ENCODE data around the gene COX5B. TPM values are rescaled to one million over a fixed set of nuclear protein-coding genes. Genes with fewer than 3 reads are reported as not detected.
A peak's percentile ranks its signal among the peaks of the same experiment; 100 is the strongest.
"Not testable (repeated sequence)": the region's sequence is repeated elsewhere in the genome, so short reads cannot be mapped to it uniquely, and the experiment has no call there.

The COX5B gene
- total RNA-seq, 2 donors from 2014 or later = 175 to 181 TPM

- no peak for ATAC-seq (replicated peaks in 1 of 2)
- H3K4me1 Mint-ChIP-seq (ENCODE audit: low read depth) = peaks cover 27% of the 10 kb centered on the region
- H3K9me3 Mint-ChIP-seq = no peaks in the 10 kb centered on the region
Observed at GRCh38 chr2:97669448-97669847, 23.6 kb downstream of the COX5B start, which contains the start of gene C2orf92. Gene C2orf92, plus strand, starts transcription at chr2:97669713. Its CDS starts 76 bp downstream, at chr2:97669789.

GRCh38 chr2:97670471-97670870 is 24.6 kb downstream of the COX5B start:
- H3K27me3 Mint-ChIP-seq (ENCODE audit: low read depth) = no peaks in the 10 kb centered on the region
- H3K4me1 Mint-ChIP-seq (ENCODE audit: low read depth) = peaks cover 27% of the 10 kb centered on the region
- no peak overlapping the region for H3K4me3 Mint-ChIP-seq
- no peak for DNase-seq
- H3K9me3 Mint-ChIP-seq = no peaks in the 10 kb centered on the region
- peaks cover 0 to 4% of the 10 kb centered on the region in 2 donors for H3K36me3 Mint-ChIP-seq (ENCODE audit: insufficient read depth in 2 of 2)
- no peak for ATAC-seq (replicated peaks in 1 of 2)
- no peak overlapping the region for H3K27ac Mint-ChIP-seq

More at GRCh38 chr2:97669448-97669847, 23.6 kb downstream of the COX5B start, which contains the start of gene C2orf92:
- Mint-ChIP-seq H3K4me3 (no peak within 1 kb of the TSS), H3K27ac (no peak within 1 kb of the TSS), H3K27me3 (ENCODE audit: low read depth) (no peaks in the 10 kb centered on the region), H3K36me3 (ENCODE audit: insufficient read depth in 2 of 2) (peaks cover 0 to 4% of the 10 kb centered on the region in 2 donors)
- DNase-seq = no peak

- no peak for DNase-seq
- Mint-ChIP-seq H3K9me3 (no peaks in the 10 kb centered on the region), H3K4me3 (no peak overlapping the region), H3K27me3 (ENCODE audit: low read depth) (no peaks in the 10 kb centered on the region), H3K36me3 (ENCODE audit: insufficient read depth in 2 of 2) (peaks cover 0 to 4% of the 10 kb centered on the region in 2 donors), H3K4me1 (ENCODE audit: low read depth) (peaks cover 29% of the 10 kb centered on the region), H3K27ac (no peak overlapping the region)
- ATAC-seq (replicated peaks in 1 of 2) = no peak
Observed at GRCh38 chr2:97671526-97671925, 25.7 kb downstream of the COX5B start.

- H3K36me3 Mint-ChIP-seq (ENCODE audit: insufficient read depth in 2 of 2); ATAC-seq (replicated peaks in 1 of 2); H3K9me3 Mint-ChIP-seq; DNase-seq; H3K27me3 Mint-ChIP-seq (ENCODE audit: low read depth): not testable (repeated sequence)
- H3K27ac Mint-ChIP-seq = peak overlapping the region; percentile 70
- peaks cover 39% of the 10 kb centered on the region for H3K4me1 Mint-ChIP-seq (ENCODE audit: low read depth)
- H3K4me3 Mint-ChIP-seq = peak overlapping the region; percentile 69 to 76
Observed at GRCh38 chr2:97672606-97673140, 26.8 kb downstream of the COX5B start.

- Mint-ChIP-seq H3K9me3 (no peaks in the 10 kb centered on the region), H3K27me3 (ENCODE audit: low read depth) (no peaks in the 10 kb centered on the region), H3K27ac (peak overlapping the region; percentile 75), H3K4me3 (peak overlapping the region; percentile 69 to 76), H3K36me3 (ENCODE audit: insufficient read depth in 2 of 2) (peaks cover 0 to 8% of the 10 kb centered on the region in 2 donors), H3K4me1 (ENCODE audit: low read depth) (peaks cover 44% of the 10 kb centered on the region)
- DNase-seq = peak; percentile 48 to 66
- peak; percentile 81 to 84 for ATAC-seq (replicated peaks in 1 of 2)
Observed at GRCh38 chr2:97673182-97673914, 27.5 kb downstream of the COX5B start.

- Mint-ChIP-seq H3K9me3 (no peaks in the 10 kb centered on the region), H3K4me1 (ENCODE audit: low read depth) (peaks cover 46% of the 10 kb centered on the region), H3K36me3 (ENCODE audit: insufficient read depth in 2 of 2) (peaks cover 0 to 8% of the 10 kb centered on the region in 2 donors), H3K27ac (peak overlapping the region; percentile 75), H3K27me3 (ENCODE audit: low read depth) (no peaks in the 10 kb centered on the region), H3K4me3 (peak overlapping the region; percentile 69 to 76)
- peak; percentile 66 to 73 for ATAC-seq (replicated peaks in 1 of 2)
- DNase-seq = peak; percentile 60 to 72
Observed at GRCh38 chr2:97673915-97674283, 28.0 kb downstream of the COX5B start.

- Mint-ChIP-seq H3K4me1 (ENCODE audit: low read depth) (peaks cover 46% of the 10 kb centered on the region), H3K27me3 (ENCODE audit: low read depth) (no peaks in the 10 kb centered on the region), H3K36me3 (ENCODE audit: insufficient read depth in 2 of 2) (peaks cover 0 to 11% of the 10 kb centered on the region in 2 donors), H3K4me3 (no peak overlapping the region), H3K9me3 (no peaks in the 10 kb centered on the region), H3K27ac (no peak overlapping the region)
- ATAC-seq (replicated peaks in 1 of 2) (no peak), DNase-seq (no peak)
Observed at GRCh38 chr2:97675430-97676113, 29.7 kb downstream of the COX5B start.

GRCh38 chr2:97676620-97677019 is 30.8 kb downstream of the COX5B start:
- ATAC-seq (replicated peaks in 1 of 2) (peak; percentile 55 to 62), DNase-seq (no peak)
- Mint-ChIP-seq H3K4me3 (peak overlapping the region in 1 of 2 donors; percentile 13), H3K27ac (no peak overlapping the region), H3K4me1 (ENCODE audit: low read depth) (peaks cover 46% of the 10 kb centered on the region), H3K9me3 (no peaks in the 10 kb centered on the region), H3K27me3 (ENCODE audit: low read depth) (no peaks in the 10 kb centered on the region), H3K36me3 (ENCODE audit: insufficient read depth in 2 of 2) (peaks cover 0 to 11% of the 10 kb centered on the region in 2 donors)

GRCh38 chr2:97677480-97677879 is 31.6 kb downstream of the COX5B start:
- DNase-seq (no peak), ATAC-seq (replicated peaks in 1 of 2) (no peak)
- H3K36me3 Mint-ChIP-seq (ENCODE audit: insufficient read depth in 2 of 2) = peaks cover 0 to 11% of the 10 kb centered on the region in 2 donors
- H3K27ac Mint-ChIP-seq = no peak overlapping the region
- no peaks in the 10 kb centered on the region for H3K9me3 Mint-ChIP-seq
- no peak overlapping the region for H3K4me3 Mint-ChIP-seq
- H3K4me1 Mint-ChIP-seq (ENCODE audit: low read depth) = peaks cover 46% of the 10 kb centered on the region
- H3K27me3 Mint-ChIP-seq (ENCODE audit: low read depth) = no peaks in the 10 kb centered on the region

GRCh38 chr2:97678298-97678697 is 32.4 kb downstream of the COX5B start:
- H3K4me3 Mint-ChIP-seq = no peak overlapping the region
- DNase-seq = no peak
- H3K27ac Mint-ChIP-seq = no peak overlapping the region
- no peaks in the 10 kb centered on the region for H3K27me3 Mint-ChIP-seq (ENCODE audit: low read depth)
- H3K9me3 Mint-ChIP-seq = no peaks in the 10 kb centered on the region
- no peak for ATAC-seq (replicated peaks in 1 of 2)
- peaks cover 37% of the 10 kb centered on the region for H3K4me1 Mint-ChIP-seq (ENCODE audit: low read depth)
- H3K36me3 Mint-ChIP-seq (ENCODE audit: insufficient read depth in 2 of 2) = peaks cover 0 to 9% of the 10 kb centered on the region in 2 donors

GRCh38 chr2:97687235-97687634 is 41.4 kb downstream of the COX5B start:
- H3K27me3 Mint-ChIP-seq (ENCODE audit: low read depth); H3K9me3 Mint-ChIP-seq; H3K36me3 Mint-ChIP-seq (ENCODE audit: insufficient read depth in 2 of 2): not testable (repeated sequence)
- peak overlapping the region in 1 of 2 donors; percentile 44 for H3K4me3 Mint-ChIP-seq
- ATAC-seq (replicated peaks in 1 of 2) = peak in 1 of 2 donors; percentile 54
- peak in 1 of 2 donors; percentile 25 for DNase-seq
- peaks cover 21% of the 10 kb centered on the region for H3K4me1 Mint-ChIP-seq (ENCODE audit: low read depth)
- peak overlapping the region; percentile 38 for H3K27ac Mint-ChIP-seq

GRCh38 chr2:97688062-97688827 is 42.4 kb downstream of the COX5B start:
- Mint-ChIP-seq H3K4me3 (peak overlapping the region; percentile 69 to 77), H3K9me3 (no peaks in the 10 kb centered on the region), H3K27me3 (ENCODE audit: low read depth) (no peaks in the 10 kb centered on the region), H3K36me3 (ENCODE audit: insufficient read depth in 2 of 2) (no peaks in the 10 kb centered on the region), H3K4me1 (ENCODE audit: low read depth) (peaks cover 21% of the 10 kb centered on the region), H3K27ac (peak overlapping the region; percentile 24)
- DNase-seq (peak in 1 of 2 donors; percentile 17), ATAC-seq (replicated peaks in 1 of 2) (peak; percentile 90 to 94)

Measured in activated T-cell treated with anti-CD3 and anti-CD28 coated beads, Interleukin-2, amount 50 U/mL, for 72 hours (primary cell).